Astrocyte (in vitro differentiated cells and primary cell): ENCODE results near the gene WNT5B.

Source experiments
- CTCF ChIP-seq: IDR thresholded peaks from 2 replicates; pipeline ENCODE4 v1.5.1; 2011; ENCODE audit warnings: low read depth, mild to moderate bottlenecking, inconsistent platforms, low read length, moderate library complexity; ENCODE audit not compliant: insufficient read depth
- EZH2 ChIP-seq: IDR thresholded peaks from 2 replicates; pipeline ENCODE4 v1.6.1; 2012; ENCODE audit warnings: mild to moderate bottlenecking, low read length, inconsistent platforms; ENCODE audit not compliant: insufficient read depth

GRCh38 chr12:1606021-1606622 is 22.9 kb upstream of the WNT5B start:
- TF ChIP-seq EZH2 (no peak), CTCF (no peak)
